K562 (cell line): ENCODE measurements around the gene GBP6. TPM values are rescaled to one million over a fixed set of nuclear protein-coding genes. Genes with fewer than 3 reads are reported as not detected.

Experiments
- ATAC-seq: fragments of 200-7000 bp; cut with Tn5 transposase; 3 replicates; pipeline ENCODE4 v1.9.1; 2020; ENCODE audit warnings: moderate library complexity
- BruUV-seq: library from RNA; stranded (reverse); fragments of 400-500 nt; replicated peaks from 2 replicates; lab custom pipeline; 2021; lab: Mats Ljungman, UMichigan
- CTCF ChIA-PET: fragments of 300-600 bp; formaldehyde crosslinking; extraction: SDS; loops from one replicate; lab custom pipeline; 2021; ENCODE audit warnings: low intra/inter-chr PET ratio; lab: Yijun Ruan, JAX
- POLR2A ChIA-PET: fragments of 300-600, 350-650 bp; sonication (Branson Sonifier 250); formaldehyde crosslinking; extraction: SDS; loops from one replicate; lab custom pipeline; 2021; ENCODE audit warnings: antibody characterized with exemption, inconsistent platforms; lab: Yijun Ruan, JAX
- DNase-seq, 4 experiments: peaks; one replicate each; pipeline versions ENCODE4 v3.0.0 to v3.0.0-alpha.2; 2011 to 2018; ENCODE audit warnings: low spot score in 3 of 4, mixed read lengths in 3 of 4; ENCODE audit errors: extremely low read depth in 1 of 4
- FAIRE-seq: peaks from 2 replicates; lab custom pipeline; 2011; peaks lifted over from hg19 to GRCh38; lab: Jason Lieb, UNC
- H2AFZ ChIP-seq: 2 replicates; pipeline ENCODE4 v1.6.0; 2011; ENCODE audit warnings: low read depth, low read length, control low read depth, inconsistent platforms
- H3K27ac ChIP-seq: fragments of 200-600 bp; 3 replicates; pipeline ENCODE4 v1.8.0; 2011; ENCODE audit warnings: low read depth, mild to moderate bottlenecking, control low read depth, inconsistent platforms, low read length, moderate library complexity, mixed read lengths; ENCODE audit errors: extremely low read depth
- H3K27me3 ChIP-seq, 2 experiments: fragments of 300-600 bp in 1 of 2; 2 replicates in 1 of 2; 3 replicates in 1 of 2; pipeline versions ENCODE4 v1.6.0 to v1.8.0; 2011; ENCODE audit warnings: inconsistent platforms in 2 of 2, low read length in 2 of 2, mild to moderate bottlenecking in 1 of 2, mixed read lengths in 1 of 2, moderate library complexity in 1 of 2; ENCODE audit not compliant: control insufficient read depth in 2 of 2, insufficient read depth in 2 of 2
- H3K36me3 ChIP-seq: fragments of 300-600 bp; 3 replicates; pipeline ENCODE4 v1.8.0; 2011; ENCODE audit warnings: mild to moderate bottlenecking, low read length, inconsistent platforms; ENCODE audit not compliant: control insufficient read depth, insufficient read depth
- H3K4me1 ChIP-seq, 2 experiments: fragments of 200-600 bp in 1 of 2; replicated peaks in 1 of 2; 2 replicates in 1 of 2; 3 replicates in 1 of 2; pipeline versions ENCODE4 v1.5.1 to v1.8.0; 2011; ENCODE audit warnings: inconsistent platforms in 2 of 2, low read length in 2 of 2, mild to moderate bottlenecking in 1 of 2, mixed read lengths in 1 of 2, moderate library complexity in 1 of 2; ENCODE audit not compliant: control insufficient read depth in 2 of 2, insufficient read depth in 2 of 2
- H3K4me2 ChIP-seq: 2 replicates; pipeline ENCODE4 v1.6.1; 2011; ENCODE audit warnings: low read length, control low read depth, inconsistent platforms, mixed read lengths; ENCODE audit not compliant: insufficient read depth
- H3K4me3 ChIP-seq: fragments of 200-600 bp; sonication (generic), shearing (Covaris generic); 2 replicates; pipeline ENCODE4 v1.5.1; 2016; ENCODE audit warnings: control low read depth, inconsistent platforms
- H3K79me2 ChIP-seq: fragments of 200-600 bp; 3 replicates; pipeline ENCODE4 v1.8.0; 2011; ENCODE audit warnings: low read length, inconsistent platforms; ENCODE audit not compliant: control insufficient read depth, insufficient read depth
- H3K9ac ChIP-seq, 2 experiments: 2 replicates each; pipeline versions ENCODE4 v1.6.0 to v1.6.1; 2011; ENCODE audit warnings: low read depth in 2 of 2, low read length in 2 of 2, control low read depth in 1 of 2, inconsistent platforms in 1 of 2, mild to moderate bottlenecking in 1 of 2, mixed read lengths in 1 of 2; ENCODE audit not compliant: insufficient read depth in 1 of 2
- H3K9me1 ChIP-seq: one replicate; pipeline ENCODE4 v1.6.0; 2011; ENCODE audit warnings: inconsistent platforms, mild to moderate bottlenecking, low read length, moderate library complexity; ENCODE audit not compliant: control insufficient read depth, insufficient read depth
- H3K9me3 ChIP-seq: replicated peaks from 2 replicates; pipeline ENCODE4 v1.5.1; 2011; ENCODE audit warnings: low read depth, low read length, inconsistent platforms; ENCODE audit not compliant: control insufficient read depth, insufficient read depth
- H4K20me1 ChIP-seq: replicated peaks from 2 replicates; pipeline ENCODE4 v1.6.1; 2011; ENCODE audit warnings: low read length, inconsistent platforms, mixed read lengths; ENCODE audit not compliant: control insufficient read depth, insufficient read depth
- ARID4B ChIP-seq: sonication (generic); formaldehyde crosslinking; IDR thresholded peaks from 2 replicates; pipeline ENCODE4 v1.8.0; 2022; ENCODE audit warnings: mild to moderate bottlenecking, missing genetic modification reagents
- DIDO1 ChIP-seq: fragments of 450-650 bp; IDR thresholded peaks from 2 replicates; pipeline ENCODE4 v1.6.1; 2016; ENCODE audit warnings: low read depth, missing biosample characterization, missing genetic modification characterization
- DNMT1 ChIP-seq: fragments of 450-650 bp; IDR thresholded peaks from 2 replicates; pipeline ENCODE4 v1.6.1; 2016; ENCODE audit warnings: antibody characterized with exemption, mild to moderate bottlenecking
- HMBOX1 ChIP-seq: sonication (generic); IDR thresholded peaks from 2 replicates; pipeline ENCODE4 v1.6.1; 2016
- PHTF2 ChIP-seq: fragments of 250-450 bp; sonication (Bioruptor Pico); IDR thresholded peaks from 2 replicates; pipeline ENCODE4 v1.5.0; 2021; ENCODE audit warnings: mild to moderate bottlenecking
- RHOXF2B ChIP-seq: fragments of 250-450 bp; sonication (Bioruptor Pico); conservative IDR thresholded peaks from 2 replicates; pipeline ENCODE4 v1.5.1; 2021
- YY1 ChIP-seq, 3 experiments: IDR thresholded peaks; 2 replicates each; pipeline ENCODE4 v1.6.1; 2011; ENCODE audit warnings: low read length in 2 of 3, mild to moderate bottlenecking in 2 of 3, moderate library complexity in 2 of 3, borderline replicate concordance in 1 of 3, control low read depth in 1 of 3, low read depth in 1 of 3; ENCODE audit not compliant: insufficient read depth in 3 of 3, insufficient replicate concordance in 2 of 3, control insufficient read depth in 1 of 3, insufficient read length in 1 of 3; ENCODE audit errors: extremely low read depth in 1 of 3
- ZBTB1 ChIP-seq: sonication (generic); formaldehyde crosslinking; IDR thresholded peaks from 2 replicates; pipeline ENCODE4 v1.8.1; 2023; ENCODE audit warnings: missing genetic modification reagents, low read depth, mild to moderate bottlenecking, borderline replicate concordance
- WGBS: fragments of 100-300 bp; shearing (Covaris generic); methylation state at CpG from one replicate; pipeline ENCODE4 v1.1.6; 2016; ENCODE audit warnings: low coverage, mixed read lengths; ENCODE audit not compliant: insufficient coverage; ENCODE audit errors: missing lambda C conversion rate; 5-methylcytosine and 5-hydroxymethylcytosine counted together
- in situ Hi-C: fragments of 300-500 bp; cut with MboI; formaldehyde crosslinking; loops from 4 replicates; pipeline ENCODE4 v1.15.0; 2018; ENCODE audit warnings: inconsistent platforms, mixed read lengths
- intact Hi-C: fragments of 100-400 bp; cut with micrococcal nuclease; formaldehyde crosslinking; loops from 2 replicates; pipeline ENCODE4 v1.14.2; 2022
- polyA plus RNA-seq, 8 experiments: library from polyadenylated mRNA; depleted of rRNA in 4 of 8; stranded (reverse) in 5 of 8; unstranded in 3 of 8; fragments of >200 nt; fragmentation: Nextera tagmentation in 2 of 8; fragmentation: Illumina TruSeq in 1 of 8; extraction: Ambion mirVana in 2 of 8; extraction: Trizol in 1 of 8; gene quantifications; 2 replicates each; pipeline versions ENCODE4 v1.2.1 to v1.2.3, GENCODE V29; 2011 to 2014; ENCODE audit warnings: inconsistent platforms in 1 of 8, missing spikeins in 1 of 8
- total RNA-seq, 7 experiments: library from RNA; depleted of rRNA in 6 of 7; stranded (reverse); fragments of >200 nt in 6 of 7; fragmentation: Illumina TruSeq in 2 of 7; extraction: Trizol in 2 of 7; gene quantifications; 2 replicates each; pipeline versions ENCODE4 v1.2.1 to v1.2.3, GENCODE V29; 2011 to 2021; ENCODE audit warnings: low replicate concordance in 1 of 7
- TF ChIP-seq, protein P1 (sequence below), 2 experiments: fragments of 450-650 bp in 1 of 2; sonication (generic) in 1 of 2; formaldehyde crosslinking in 1 of 2; IDR thresholded peaks in 1 of 2; conservative IDR thresholded peaks in 1 of 2; 2 replicates each; pipeline versions ENCODE4 v1.6.1 to v1.8.1; 2016 to 2023; ENCODE audit warnings: mild to moderate bottlenecking in 2 of 2, moderate library complexity in 2 of 2, inconsistent platforms in 1 of 2, missing genetic modification reagents in 1 of 2

Gene GBP6
- total and polyA plus RNA-seq, 9 of the 15 experiments (the other 6 are each of a cell fraction or from before 2014, with no cell fraction given) = not detected

DNA sequence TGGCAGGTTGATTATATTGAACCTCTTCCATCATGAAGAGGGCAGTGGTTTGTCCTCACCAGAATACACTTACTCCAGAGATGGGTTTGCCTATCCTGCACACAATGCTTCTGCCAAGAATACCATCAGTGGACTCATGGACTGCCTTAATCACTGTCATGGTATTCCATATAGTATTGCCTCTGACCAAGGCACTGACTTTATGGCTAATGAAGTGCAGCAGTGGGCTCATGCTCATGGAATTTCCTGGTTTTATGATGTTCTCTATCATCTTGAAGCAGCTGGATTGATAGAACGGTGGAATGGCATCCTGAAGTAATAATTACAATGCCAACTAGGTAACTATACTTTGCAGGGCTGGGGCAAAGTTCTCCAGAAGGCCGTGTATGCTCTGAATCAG, 16.6 kb upstream of the GBP6 start:
- no peaks in the 10 kb centered on the region for H3K9me1 ChIP-seq
- DNase-seq (no peak), FAIRE-seq (no peak), ATAC-seq (no peak)
- H3K4me3 ChIP-seq = no peak overlapping the region
- POLR2A ChIA-PET = no interaction called here
- H3K36me3 ChIP-seq = no peaks in the 10 kb centered on the region
- H3K27ac ChIP-seq = no peak overlapping the region
- no peaks in the 10 kb centered on the region for H3K4me1 ChIP-seq
- CTCF ChIA-PET = no interaction called here
- H3K79me2 ChIP-seq = no peaks in the 10 kb centered on the region
- H3K4me2 ChIP-seq = no peak overlapping the region
- WGBS = 0% methylated on average over 2 of the region's 2 CpGs
- intact Hi-C loops (no loop called here), in situ Hi-C loops (no loop called here)
- no peak overlapping the region for H3K9ac ChIP-seq
- TF ChIP-seq YY1 (IDR thresholded peaks at IDR 0.05; ENCODE audit: borderline replicate concordance in 1 of 3, control insufficient read depth in 1 of 3, extremely low read depth in 1 of 3, insufficient read depth in 3 of 3, insufficient read length in 1 of 3, insufficient replicate concordance in 2 of 3, low read depth in 1 of 3, low read length in 2 of 3) (no peak), RHOXF2B (CRISPR knock-in tag) (no peak), DIDO1 (tag) (no peak), HMBOX1 (no peak), ZBTB1 (CRISPR knock-in tag) (no peak), DNMT1 (no peak), PHTF2 (CRISPR knock-in tag) (no peak), ARID4B (CRISPR knock-in tag) (no peak)
- TF ChIP-seq, protein P1, sequence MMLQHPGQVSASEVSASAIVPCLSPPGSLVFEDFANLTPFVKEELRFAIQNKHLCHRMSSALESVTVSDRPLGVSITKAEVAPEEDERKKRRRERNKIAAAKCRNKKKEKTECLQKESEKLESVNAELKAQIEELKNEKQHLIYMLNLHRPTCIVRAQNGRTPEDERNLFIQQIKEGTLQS (IDR thresholded peaks at IDR 0.05) = no peak
- TF ChIP-seq, protein P1 (CRISPR knock-in tag; conservative IDR thresholded peaks at IDR 0.05) = no peak
- no peaks in the 10 kb centered on the region for H4K20me1 ChIP-seq
- BruUV-seq = no TSS peak
- H3K27me3 ChIP-seq = no peaks in the 10 kb centered on the region; a peak in 1 of 5 replicates
- H3K9me3 ChIP-seq = no peaks in the 10 kb centered on the region
- no peak overlapping the region for H2AFZ ChIP-seq
